HG02884 (cell line): Measurements from ENCODE around the gene SBF1.
"Not testable (repeated sequence)": the region's sequence is repeated elsewhere in the genome, so short reads cannot be mapped to it uniquely, and the experiment has no call there.

Experiments used
- ATAC-seq: cut with Tn5 transposase; IDR thresholded peaks from one replicate; pipeline ENCODE4 v1.9.1; 2021; ENCODE audit warnings: mild to moderate bottlenecking, moderate library complexity; ENCODE audit not compliant: unreplicated experiment

The SBF1 gene

DNA sequence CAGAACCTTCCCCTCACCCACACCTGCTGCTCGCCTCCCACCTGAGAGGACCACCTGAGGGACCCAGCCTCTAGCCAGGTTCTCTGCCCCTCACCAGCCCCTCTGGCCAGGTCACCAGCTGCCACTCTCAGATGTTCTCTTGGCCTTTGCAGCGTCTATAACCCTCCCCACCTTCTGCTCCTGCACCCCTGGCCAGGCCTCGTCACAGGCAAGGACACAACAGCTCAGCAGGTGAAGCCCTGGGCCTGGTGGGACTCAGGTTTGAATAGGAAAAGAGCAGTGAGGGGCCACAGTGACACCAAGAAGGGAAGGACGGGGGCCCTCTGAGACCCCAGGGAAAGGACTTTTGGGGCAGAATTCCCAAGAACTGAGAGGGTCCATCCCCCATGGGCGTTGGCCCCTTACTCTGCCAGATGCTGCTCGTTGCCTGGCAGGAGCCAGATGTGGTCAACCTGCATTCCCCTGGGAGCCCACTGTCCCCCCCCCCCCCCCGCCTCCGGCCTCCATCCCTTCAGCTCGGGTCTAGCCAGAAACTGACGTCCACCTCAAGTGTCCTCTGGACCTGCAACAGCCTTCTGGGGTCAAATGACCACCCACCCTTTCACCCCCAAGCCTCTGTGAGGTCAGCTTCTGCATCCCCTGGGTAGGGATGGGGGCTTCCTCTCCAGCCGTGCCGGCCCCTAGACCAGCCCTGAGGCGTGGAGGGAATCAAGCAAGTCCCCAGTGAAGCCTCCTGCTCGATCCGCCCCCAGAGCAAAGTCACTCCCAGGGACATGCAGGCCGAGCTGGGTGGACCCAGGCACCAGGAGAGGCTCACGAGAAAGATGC lies 28.7 kb downstream of the SBF1 start:
- ATAC-seq, result no peak

DNA sequence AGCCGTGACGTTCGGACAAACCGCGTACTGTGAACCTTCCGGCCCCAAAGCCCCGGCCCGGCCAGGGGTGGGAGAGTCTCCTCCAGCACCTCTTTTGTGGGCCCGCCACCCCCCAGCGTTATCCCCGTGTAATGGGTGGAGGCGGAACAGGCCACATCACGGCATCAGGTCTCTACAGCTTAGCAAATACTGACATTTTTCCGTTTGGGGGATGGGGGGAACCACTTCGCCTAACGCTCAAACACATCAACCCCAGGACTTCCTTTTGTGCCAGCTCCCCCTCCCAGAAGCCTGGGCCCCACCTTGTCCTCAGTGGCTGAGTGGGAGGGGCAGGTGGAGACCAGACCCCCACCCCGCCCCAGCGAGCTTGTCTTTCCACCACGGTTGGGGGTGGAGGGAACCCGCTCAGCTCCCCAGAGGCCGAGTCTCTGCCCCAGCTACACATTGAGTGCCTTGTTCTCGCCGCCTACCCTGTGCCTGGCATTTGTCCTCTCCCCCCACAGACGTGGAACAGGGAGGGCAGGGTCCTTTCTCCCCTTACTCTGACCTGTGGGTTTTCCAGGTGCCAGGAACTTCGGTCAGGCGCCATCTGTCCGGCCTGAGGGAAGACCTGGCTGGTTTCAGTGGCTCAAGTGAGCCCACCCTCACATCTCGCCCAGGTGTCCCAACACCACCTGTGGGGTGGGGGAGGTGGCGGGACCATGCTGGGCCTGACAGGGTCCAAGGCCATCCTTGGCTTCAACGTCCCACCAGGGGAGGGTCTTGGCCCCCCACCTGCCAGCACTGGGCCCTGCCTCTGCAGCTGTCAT lies 29.6 kb downstream of the SBF1 start:
- ATAC-seq, result no peak

DNA sequence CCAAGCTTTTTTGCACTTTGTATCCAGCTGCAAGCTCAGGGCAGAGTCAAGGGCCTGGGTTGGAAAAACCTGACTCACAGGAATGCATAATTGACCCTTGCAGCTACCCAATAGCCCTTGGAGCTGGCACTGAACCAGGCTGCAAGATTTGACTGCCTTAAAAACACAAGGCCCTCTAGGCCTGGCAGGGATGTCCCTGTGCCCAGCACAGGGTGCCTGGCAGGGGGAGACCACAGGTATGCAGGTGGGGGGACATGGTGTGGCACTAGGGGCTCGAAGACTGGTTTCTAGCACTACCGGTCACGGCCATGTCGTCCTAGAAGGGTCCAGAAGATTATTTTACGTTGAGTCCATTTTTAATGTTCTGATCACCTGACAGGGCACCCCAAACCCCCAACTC lies 30.2 kb downstream of the SBF1 start:
- ATAC-seq, result no peak

DNA sequence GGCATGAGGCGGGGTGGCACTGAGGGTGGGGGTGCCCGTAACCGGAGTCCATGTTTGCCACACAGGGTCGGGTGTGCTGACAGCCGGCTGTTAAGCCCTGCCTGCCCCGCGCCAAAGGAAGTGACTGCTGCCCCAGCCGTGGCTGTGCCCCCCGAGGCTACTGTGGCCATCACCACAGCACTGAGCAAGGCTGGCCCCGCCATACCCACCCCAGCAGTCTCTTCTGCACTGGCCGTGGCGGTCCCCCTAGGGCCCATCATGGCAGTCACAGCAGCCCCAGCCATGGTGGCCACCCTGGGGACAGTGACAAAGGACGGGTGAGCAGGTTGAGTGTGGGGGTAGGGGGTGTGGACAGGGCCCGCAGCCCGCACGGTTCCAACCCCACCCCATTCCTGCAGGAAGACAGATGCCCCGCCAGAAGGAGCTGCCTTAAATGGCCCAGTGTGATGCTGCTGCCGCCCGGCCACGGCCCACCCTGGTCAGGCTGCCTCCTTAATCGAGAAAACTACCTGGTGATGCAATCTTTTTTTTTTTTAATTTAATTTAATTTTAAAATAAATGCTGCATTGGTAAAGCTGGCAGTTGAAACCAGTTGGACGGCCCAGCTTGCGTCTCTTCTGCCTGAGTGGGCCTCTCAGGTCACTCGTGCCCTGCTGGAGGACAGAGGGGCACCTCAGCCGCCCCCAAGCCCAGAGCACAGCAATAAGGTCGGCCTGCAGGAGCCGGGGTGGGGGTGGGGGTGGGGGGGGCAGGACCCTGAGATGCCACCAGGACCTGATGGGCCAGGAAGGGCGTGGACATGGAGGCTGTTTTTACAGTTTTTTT lies 30.8 kb downstream of the SBF1 start:
- ATAC-seq, result no peak

DNA sequence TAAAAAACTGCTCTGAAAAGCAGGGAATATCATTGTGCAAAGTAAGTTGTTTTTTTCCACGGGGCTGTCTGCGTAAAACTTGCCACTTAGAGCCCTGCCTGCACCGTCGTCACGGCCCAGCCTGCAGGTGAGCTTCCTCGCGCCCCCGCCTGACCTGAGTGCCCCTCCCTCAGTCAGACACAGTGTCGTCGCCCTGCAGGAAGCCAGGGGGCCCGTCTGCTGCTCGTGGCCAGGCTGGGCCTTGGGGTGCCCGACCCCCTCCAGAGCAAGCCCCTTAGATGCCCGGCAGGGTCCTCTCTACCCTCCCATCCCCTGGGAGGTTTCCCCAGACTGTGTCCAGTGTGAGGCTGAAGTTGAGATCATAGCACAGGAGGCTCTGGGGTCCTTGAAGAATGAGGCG lies 31.6 kb downstream of the SBF1 start:
- no peak for ATAC-seq

DNA sequence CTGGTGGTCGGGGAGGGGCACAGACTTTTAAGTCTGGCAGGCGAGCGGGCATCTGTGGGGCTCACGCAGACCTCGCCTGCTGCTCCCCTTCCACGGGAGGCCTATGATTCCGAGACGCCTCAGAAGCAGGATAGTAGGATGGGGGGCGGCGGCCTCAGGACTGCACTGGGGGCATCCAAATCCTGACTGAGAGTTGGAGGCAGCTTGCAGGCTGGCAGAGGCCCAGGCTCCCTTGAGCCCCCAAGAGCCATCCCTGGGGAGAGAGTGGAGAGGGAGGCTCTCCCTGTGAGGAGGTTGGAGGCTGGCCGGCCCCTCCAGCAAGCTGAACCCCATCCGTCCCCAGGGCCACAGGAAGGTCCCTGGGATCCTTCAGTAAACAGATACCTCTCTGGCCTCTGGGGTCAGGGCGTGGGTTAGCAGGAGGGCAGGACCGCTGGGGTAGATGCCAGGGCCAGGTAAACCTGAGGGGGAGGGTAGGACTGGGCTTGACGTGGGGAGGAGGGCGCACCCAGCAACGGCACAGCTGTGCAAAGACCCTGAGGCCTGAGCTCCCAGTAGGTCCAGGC lies 33.3 kb downstream of the SBF1 start:
- ATAC-seq, result no peak

DNA sequence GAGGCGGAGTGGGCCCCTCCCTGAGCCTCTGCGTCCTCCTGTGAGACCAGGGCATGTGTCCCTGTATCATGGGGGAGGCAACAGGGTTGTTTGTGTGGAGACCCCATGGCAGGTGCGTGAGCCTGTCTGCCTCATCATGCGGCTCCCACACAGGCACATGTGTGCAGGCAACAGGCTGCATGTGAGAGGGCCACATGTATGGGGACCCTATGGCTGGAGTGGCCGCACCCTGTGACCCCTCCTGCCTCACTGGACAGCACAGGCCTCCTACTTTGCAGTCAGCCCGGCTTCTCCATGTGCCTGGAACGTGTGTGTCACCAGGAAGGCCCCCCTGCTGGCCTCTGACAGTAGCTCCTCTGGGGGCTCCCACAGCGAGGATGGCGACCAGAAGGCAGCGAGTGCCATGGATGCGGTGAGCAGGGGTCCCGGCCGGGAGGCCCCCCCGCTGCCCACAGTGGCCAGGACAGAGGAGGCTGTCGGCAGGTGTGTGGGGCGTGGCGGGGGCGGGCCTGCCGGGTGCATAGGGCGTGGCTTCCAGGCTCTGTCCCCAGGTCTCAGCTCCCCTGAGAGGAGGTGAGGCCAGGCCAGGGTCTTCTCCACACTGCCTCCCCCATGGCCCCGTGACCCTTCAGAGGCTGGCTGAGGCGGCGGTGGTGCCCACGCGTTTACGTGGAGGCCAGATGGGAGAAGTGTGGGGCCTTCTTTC lies 34.1 kb downstream of the SBF1 start:
- no peak for ATAC-seq

DNA sequence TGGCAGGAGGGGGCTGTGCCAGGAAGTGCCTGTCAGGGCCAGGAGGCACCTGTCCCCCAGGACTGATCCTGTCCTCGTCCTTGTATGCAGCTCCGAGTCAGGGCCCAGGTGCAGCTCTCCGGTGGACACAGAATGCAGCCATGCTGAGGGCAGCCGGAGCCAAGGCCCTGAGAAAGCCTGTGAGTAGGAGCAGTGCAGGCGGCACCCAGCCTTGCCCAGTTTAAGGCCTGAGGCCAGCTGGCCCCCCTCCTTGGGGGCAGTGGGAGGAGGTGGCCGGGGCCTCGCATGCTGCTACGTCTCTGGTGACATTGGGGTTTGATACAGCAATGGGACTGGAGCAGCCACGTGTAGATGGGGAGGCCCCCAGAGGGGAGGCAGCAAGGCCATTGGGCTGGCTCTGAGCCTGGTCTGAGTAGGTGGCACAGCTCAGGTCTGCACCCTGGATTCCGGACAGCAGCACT lies 34.9 kb downstream of the SBF1 start:
- no peak for ATAC-seq

DNA sequence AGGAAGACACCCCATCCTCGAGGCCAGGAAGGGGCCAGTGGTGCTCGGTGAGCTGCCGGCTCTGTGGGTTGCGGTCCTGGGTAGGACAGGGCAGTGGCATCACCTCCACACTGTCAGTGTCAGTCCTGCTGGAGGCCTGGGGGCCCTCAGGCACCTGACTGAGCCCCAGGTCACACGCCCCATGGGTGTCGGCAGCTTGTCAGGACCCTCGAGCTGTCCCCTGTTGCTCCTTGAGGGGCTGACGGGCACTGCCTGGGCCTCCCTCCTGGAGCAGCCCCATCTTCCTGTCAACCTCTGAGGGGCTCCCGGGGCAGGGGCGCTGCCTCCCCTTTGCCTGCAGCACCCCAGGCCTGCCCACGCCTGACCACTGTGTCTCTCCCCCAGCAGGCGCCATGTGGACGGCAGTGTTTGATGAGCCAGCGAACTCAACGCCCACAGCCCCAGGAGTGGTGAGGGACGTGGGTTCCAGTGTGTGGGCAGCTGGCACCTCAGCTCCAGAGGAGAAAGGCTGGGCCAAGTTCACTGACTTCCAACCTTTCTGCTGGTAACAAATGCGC lies 35.4 kb downstream of the SBF1 start:
- ATAC-seq, result no peak

DNA sequence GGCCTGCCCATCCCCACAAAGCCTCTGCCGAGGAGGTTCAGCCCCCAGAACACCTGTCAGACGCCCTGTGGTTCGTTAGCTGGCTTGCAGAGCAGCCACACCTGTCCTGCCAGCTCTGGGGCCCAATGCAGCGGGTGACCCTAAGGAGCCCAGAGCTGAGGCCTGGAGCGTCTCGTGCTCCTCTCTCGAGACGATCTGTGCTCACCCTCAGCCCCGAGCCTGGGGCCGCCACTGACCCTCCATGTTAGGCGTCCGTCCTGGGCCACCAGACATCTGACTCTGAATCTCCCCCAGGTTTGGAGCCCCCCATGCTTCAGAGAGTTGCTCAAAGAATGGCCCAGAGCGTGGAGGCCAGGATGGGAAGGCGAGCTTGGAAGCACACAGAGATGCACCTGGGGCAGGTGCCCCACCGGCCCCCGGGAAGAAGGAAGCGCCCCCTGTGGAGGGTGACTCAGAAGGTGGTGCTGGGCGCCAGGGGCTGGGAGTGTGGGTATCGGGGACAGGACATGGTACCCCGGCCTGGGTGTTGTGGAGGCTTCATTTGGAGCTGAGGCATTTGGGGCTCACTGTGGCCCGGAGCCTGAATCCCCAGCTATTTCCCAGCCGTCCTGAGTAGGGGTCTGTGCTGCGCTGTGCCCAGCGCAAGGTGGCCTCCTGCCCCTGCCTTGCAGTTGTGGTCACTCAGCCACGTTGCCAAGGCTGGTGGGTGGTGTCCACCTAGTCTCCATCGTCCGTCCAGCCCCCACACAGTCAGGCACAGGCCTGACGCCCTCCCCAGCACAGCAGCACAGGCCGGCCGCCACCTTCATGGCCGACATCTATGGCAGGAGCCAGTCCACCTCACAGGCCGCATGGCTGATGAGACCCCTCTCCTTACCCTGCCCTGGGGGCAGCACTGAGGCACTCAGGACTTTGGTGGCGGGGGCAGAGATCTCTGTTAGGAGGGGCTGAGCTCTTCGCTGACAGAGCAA lies 36.2 kb downstream of the SBF1 start:
- ATAC-seq, result no peak

DNA sequence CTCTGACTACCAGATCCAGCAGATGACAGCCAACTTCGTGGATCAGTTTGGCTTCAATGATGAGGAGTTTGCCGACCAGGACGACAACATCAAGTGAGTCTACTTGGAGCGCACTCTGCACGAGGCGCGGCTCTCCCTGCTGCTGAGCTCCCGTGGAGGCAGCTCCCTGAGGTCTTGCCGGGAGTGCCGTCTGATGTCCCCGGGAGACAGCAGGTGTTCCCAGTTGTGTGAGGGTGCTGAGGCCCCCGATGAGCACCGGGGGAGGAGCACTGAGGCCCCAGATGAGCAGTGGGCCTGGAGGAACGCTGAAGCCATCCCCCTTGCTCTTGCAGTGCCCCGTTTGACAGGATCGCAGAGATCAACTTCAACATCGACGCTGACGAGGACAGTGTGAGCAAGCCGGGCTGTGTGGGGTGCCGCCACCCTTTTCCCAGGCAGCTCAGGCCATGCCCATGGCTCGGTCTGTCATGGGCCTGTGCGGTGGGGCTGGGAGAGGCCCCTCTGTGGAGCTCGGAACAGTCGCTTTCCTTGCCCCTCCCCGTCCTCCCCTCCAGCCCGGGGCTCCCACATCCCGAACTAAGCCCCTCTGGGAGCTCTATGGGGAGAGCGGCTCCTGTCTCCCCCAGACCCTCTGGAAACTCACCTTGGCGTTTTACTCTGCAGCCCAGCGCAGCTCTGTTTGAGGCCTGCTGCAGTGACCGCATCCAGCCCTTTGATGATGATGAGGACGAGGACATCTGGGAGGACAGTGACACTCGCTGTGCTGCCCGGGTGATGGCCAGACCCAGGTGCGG lies 37.1 kb downstream of the SBF1 start:
- ATAC-seq, result no peak

DNA sequence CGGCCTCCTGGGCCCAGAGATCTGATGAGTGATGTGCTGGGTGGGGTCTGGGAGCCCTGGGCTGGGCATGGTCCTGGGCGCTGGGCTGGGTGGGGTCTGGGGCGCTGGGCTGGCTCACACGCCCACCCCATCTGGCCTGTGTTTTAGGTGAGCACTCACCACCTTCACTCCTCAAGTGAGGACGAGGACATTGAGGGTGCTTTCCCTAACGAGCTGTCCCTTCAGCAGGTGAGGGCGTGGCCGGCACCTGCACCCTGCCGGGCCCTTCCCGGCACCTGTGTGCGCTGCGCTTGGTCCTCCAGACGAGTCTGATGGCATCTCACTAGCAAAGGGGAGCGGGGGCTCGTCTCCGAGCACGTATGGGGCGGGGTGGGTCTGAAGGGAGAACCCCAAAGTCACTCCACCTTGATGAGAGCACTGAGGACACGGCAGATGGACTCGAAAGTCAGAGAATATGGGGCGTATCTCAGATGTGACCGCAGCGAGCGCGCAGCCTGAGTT lies 37.9 kb downstream of the SBF1 start:
- no peak for ATAC-seq

DNA sequence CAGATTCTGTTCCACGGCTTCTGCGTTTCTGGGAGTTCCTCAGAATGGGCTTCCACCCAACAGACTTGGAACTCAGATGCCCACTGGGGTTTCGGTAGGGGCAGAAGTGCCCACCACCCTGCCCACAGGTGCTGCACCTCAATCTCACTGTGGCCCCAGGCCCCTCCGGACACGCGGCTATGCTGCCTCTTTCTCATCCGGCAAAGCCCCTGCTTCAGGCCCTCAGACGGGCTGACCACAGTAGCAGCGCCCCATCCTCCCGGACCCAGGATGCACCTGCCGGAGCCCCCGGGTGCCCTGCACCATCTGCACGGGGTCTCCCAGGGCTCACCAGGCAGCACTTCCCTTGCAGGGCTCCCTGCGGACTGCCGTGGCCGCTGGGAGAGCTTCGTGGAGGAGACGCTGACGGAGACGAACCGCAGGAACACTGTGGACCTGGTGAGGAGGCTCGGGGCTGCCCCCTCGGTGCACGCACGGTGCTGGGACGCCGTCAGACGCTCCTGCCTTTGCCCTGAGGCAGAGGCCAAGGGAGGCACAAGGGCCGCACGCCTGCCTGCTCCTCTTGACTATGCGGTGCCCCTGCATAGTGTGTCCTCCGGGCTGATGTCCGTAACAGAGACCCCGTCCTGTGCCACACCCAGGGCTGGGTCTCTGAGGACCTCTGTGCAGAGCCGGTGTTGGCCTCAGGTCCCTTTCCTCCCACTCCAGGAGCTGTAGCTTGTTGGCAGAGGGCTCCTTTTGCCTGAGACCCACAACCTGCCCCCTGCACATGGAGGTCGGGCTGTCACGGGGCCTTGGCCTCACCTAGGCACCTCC lies 38.6 kb downstream of the SBF1 start:
- no peak for ATAC-seq

DNA sequence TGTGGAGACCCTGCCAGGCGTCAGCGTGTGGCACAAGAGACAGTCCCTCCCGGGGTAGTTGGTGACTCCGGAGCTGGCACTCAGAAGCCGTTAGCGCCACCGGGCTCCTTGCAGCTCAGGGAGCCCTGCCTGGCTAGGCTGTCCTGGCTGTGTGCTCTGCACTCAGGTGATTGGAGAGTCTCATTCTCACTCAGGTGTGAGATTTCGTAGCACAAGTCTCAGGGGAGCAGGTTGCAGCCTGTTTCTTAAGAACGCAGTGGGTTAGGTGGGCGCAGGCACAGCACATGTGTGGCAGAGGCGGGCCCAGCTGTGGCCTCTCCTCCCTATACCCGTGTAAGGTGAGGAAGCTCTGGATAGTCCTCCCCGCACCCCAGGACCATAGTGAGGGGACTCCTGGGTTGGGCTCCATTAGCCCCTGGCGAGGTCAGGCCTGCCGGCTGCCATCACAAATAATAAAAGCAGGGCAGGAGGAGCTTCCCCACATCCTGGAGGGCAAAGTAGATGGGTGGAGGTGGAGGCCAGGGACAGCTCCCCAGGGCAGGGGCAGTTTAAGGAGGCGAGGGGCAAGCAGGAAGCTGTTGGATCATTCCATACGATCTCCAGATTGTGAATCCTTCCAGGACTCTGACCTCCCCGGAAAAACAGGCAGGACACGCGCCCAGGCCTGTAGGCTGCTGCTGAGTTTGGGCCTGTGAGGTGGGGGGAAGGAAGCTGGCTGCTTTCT lies 39.4 kb downstream of the SBF1 start:
- ATAC-seq, result no peak

DNA sequence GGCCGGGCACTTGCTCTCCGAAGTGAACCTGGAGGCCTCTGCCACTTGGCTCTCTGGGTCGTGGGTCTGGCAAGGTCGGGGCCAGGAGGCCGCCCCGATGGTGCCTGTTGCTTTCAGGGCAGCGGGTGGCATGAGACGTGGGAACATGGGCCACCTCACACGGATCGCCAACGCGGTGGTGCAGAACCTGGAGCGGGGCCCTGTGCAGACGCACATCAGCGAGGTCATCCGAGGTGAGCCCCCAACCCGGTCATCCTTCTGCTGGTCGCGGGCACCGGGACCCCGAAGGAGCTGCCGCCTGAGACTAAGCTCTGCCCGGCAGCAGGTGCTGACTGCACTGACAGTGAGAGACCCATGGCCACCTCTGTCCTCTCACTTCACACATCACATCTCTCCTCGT lies 40.0 kb downstream of the SBF1 start:
- no peak for ATAC-seq

DNA sequence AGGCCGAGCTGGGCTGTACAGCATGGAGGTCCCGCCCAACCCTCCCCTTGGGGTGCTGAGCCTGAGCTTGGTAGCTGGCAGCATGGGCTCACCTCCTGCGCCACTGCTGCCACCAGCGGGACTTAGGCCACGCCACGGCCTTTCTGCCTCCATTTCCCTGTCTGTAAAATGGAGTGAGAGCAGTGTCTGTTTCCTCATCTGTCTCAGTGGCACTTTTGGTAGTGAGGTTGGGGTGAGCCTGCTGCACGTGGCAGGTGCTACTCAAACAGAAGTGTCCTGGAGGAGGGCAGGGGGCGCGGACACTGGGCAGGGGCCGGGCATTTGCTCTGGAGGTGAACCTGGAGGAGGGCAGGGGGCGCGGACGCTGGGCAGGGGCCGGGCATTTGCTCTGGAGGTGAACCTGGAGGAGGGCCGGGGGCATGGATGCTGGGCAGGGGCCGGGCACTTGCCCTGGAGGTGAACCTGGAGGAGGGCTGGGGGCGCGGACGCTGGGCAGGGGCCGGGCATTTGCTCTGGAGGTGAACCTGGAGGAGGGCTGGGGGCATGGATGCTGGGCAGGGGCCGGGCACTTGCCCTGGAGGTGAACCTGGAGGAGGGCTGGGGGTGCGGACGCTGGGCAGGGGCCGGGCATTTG lies 41.8 kb downstream of the SBF1 start:
- ATAC-seq, result not testable (repeated sequence)
